CD1c-positive myeloid dendritic cell (primary cell): Measurements from ENCODE around the gene WDR81.

ENCODE experiments used
- DNase-seq: peaks from one replicate; pipeline ENCODE4 v3.0.0-alpha.2; 2016; ENCODE audit errors: extremely low spot score

Gene WDR81

DNA sequence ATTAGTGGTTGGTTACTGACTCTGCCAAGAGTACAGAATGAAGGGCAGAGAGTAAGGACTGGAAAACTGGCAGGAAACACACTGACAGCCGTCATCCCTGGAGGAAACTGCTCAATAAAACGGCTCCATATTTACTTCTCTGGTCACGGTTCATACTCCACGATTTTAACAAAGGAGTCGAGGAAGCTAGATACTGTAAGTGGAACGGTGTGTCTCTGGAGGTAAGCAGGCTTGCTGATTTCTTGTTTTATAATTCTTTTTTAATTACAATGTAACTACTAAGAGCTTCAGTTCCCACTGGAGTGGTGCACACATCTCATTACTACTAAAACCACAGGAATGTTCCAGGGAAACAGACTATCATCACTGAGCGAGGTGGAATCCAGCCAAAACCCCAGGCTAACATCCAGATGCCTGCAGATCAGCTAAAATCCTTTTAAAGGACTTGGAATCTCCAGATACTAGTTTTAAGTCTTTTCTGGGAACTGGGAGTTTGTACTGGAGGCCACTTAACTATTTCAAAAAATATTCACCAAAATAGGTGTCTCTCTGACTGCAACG, 55.1 kb downstream of the WDR81 start:
- DNase-seq: no peak

DNA sequence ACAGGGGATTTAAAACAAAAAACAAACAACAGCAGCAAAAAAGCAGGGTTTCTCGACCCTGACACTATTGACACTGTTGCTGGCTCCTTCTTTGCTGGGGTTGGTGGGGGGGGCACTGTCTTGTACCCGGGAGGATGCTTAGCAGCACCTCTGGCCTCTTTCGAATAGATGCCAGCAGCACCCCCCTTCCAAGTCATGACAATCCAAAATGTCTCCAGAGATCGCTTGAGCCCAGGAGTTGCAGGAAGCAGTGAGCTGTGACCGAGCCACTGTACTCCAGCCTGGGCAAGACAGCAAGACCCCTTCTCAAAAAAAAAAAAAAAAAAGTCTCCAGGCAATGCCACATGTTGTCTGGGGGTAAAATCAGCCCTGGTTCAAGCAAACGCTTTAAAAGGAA, 57.7 kb downstream of the WDR81 start:
- DNase-seq: no peak

DNA sequence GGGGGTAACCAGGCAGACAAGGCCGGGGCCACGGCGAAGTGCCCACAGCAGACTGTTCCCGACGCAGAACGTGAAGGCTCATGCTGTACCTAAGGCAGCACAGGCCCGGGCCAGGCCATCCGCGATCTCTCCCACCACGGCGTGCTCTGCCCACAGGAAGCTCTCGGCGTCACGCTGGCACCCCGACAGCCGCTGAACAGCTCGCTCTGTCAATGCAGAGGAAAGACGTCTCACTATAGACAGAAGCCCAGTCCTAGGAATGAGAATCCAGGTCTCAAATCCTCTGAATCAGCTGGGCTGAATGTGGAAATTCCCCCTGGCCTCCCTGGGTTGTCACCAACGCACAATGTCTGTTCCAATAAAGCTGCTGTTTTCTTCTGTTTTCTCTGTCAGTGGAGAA, 58.8 kb downstream of the WDR81 start:
- peak; percentile 45 for DNase-seq

DNA sequence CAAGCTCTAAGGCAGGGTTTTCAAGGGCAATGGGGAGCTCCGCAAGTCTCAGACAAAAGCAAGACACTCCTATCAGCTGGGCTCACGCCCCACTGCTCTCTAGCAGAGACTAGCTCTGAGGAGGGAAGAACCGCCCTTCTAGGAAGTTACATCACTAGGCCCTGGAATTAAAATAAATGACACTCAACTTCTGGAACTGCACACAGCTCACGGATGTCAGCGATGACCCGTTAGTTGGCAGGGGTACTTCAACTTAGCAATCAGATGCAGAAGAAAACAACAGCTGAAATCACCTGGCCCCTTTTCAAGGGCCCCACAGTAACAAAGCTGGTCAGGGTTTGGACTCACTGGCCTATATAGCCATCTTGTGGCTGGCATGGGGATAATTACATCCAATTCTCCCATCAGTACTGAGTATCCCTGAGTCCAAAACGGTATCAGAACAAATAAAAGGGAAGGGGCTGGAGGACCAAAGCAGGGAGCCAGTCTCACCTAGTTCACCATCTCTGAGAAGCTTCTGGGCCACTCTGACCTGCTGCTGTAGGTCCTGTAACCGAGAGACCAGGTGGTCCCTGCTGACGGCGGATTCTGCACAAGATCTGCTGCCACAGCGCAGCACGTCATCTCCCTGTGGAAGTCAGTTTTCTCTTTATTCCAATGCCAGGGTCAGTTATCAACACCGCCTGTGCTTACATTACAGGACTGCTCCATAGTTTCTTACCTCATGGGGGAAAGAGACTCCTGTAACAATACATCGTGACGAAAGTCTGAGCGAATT, 59.5 kb downstream of the WDR81 start:
- DNase-seq: peak; percentile 77

DNA sequence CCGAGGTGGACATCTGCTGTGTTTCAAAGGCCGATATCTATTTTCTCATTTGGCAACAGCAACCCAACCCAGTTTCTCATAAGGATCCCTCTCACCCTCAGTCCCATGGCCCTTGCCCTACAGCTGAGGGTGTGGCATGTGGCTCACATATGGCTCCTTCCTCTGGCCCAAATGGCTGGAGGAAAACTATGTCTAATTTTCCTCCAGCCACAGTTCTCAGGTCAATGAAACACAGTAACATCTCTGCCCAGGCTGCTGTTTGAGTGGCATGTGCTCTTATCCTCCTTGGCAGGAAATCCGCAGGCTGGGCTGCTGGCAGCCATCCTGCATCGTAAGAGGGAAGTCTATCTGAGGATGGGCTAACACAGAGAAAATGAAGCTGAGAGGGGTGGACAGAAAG, 61.4 kb downstream of the WDR81 start:
- DNase-seq: no peak

DNA sequence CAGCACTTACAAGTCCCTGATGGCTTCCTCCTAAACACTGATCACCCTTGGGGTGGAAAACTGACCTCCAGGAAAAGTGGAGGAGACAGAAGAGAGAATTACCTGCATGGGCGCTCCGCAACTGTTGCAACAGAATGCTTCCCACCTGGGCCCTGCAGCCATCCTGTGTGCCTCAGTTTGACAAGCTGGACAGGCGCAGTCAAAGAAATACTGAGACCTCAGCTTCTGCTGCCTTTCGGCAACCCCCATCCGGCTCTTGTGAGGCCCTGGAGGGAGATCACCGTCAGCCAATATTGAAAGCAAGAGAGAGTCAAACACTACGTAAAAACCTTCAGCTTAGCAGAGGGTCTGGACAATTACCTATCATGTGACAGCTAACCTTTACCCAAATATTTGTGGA, 62.2 kb downstream of the WDR81 start:
- no peak for DNase-seq

DNA sequence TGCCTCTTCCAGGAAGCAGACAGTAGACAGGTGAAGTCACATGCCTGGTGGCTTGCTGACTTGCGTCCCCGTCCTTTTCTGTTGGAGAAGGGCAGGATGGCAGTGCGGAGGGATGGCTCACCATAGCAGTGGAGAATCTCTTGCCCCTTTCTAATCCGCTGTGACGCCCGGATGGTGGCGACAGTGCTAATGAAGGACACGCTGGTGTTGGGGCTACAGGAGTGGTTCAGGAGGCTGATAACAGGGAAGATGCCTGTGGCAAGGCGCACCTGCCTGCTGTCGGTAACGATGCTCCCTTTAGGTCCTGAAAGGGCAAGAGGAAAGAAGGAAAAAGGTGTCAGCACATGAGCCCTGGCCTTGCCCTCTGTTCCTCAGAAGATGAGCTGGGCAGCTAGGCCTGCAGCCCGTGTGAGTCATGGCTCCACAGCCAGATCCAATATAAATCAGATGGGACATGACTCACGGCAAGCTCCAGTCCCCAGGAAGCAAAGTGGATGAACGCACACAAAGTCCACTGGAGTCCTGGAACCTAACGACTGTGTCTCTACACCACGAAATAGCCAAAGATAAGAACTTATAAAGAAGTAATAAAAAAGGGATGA, 62.9 kb downstream of the WDR81 start:
- no peak for DNase-seq
